RWPE2 (cell line): ENCODE data around the gene APOA4.
"Not testable (repeated sequence)": the region's sequence is repeated elsewhere in the genome, so short reads cannot be mapped to it uniquely, and the experiment has no call there.

Experiments used
- ATAC-seq: fragments of 200-7000 bp; cut with Tn5 transposase; 3 replicates; pipeline ENCODE4 v1.9.1; 2021; ENCODE audit warnings: low read depth
- DNase-seq: peaks from one replicate; pipeline ENCODE4 v3.0.0-alpha.2; 2020; ENCODE audit warnings: low spot score
- H3K27ac ChIP-seq: fragments of 450-650 bp; 2 replicates; pipeline ENCODE4 v1.5.1; 2017; ENCODE audit warnings: mild to moderate bottlenecking; ENCODE audit not compliant: poor library complexity, severe bottlenecking
- H3K27me3 ChIP-seq: fragments of 250-450 bp; sonication (Bioruptor Pico); 2 replicates; pipeline ENCODE4 v1.5.1; 2021; ENCODE audit warnings: mild to moderate bottlenecking, moderate library complexity; ENCODE audit not compliant: insufficient read depth, poor library complexity, severe bottlenecking
- H3K36me3 ChIP-seq: fragments of 250-450 bp; sonication (Bioruptor Pico); 2 replicates; pipeline ENCODE4 v1.5.1; 2020; ENCODE audit warnings: low read depth, mild to moderate bottlenecking, moderate library complexity
- H3K4me1 ChIP-seq: fragments of 250-450 bp; sonication (Bioruptor Pico); 2 replicates; pipeline ENCODE4 v1.5.1; 2021; ENCODE audit warnings: mild to moderate bottlenecking, moderate library complexity; ENCODE audit not compliant: insufficient read depth, poor library complexity, severe bottlenecking
- H3K4me3 ChIP-seq: fragments of 250-450 bp; sonication (Bioruptor Pico); 2 replicates; pipeline ENCODE4 v1.5.1; 2021; ENCODE audit warnings: mild to moderate bottlenecking, moderate library complexity; ENCODE audit not compliant: severe bottlenecking
- H3K9me3 ChIP-seq: fragments of 250-450 bp; sonication (Bioruptor Pico); 2 replicates; pipeline ENCODE4 v1.5.1; 2021; ENCODE audit warnings: mild to moderate bottlenecking, moderate library complexity; ENCODE audit not compliant: severe bottlenecking
- CTCF ChIP-seq: fragments of 450-650 bp; IDR thresholded peaks from one replicate; pipeline ENCODE4 v1.5.1; 2017; ENCODE audit warnings: mild to moderate bottlenecking, moderate library complexity; ENCODE audit not compliant: poor library complexity, severe bottlenecking

The APOA4 gene

DNA sequence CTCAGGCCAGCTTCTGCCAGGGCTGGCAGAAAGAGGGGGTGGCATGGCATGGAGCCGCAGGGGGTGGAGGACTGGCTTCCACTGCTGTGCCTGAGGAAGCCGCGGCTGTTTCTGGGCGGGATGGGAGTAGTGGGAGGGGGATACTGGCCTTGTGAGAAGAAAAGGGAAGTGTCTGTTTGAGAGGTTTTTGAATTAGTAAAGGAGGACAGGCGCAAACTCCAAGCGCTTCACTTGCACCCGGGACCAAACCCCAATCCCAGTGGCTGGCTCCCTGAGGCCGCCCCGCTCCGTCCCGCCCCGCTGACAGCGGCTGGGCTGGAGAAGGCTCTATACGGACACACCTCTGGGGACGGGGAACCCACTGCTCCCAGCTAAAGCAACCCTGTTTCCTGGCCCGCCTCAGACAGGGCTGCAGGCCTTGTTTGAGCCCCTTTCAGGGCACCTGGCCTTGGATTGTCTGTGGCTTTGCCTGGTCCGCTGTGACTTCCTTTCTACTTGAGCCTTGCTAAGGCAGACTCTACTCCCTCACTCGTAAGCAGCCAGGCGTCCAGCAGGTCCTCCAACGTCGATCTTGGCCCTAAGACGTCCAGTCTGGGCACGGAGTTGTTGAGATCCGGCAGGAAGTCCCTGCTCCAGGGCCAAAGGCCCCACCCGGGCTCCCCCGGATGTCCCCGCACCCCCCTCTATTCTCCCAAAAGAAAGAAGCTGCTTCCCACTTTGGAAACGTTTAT lies 12.1 kb upstream of the APOA4 start:
- no peak for DNase-seq
- H3K27ac ChIP-seq = no peak overlapping the region
- TF ChIP-seq CTCF = no peak

GRCh38 chr11:116834535-116835041 lies 11.5 kb upstream of the APOA4 start:
- ATAC-seq, H3K9me3 ChIP-seq, H3K27ac ChIP-seq, H3K4me3 ChIP-seq, H3K36me3 ChIP-seq, DNase-seq, H3K4me1 ChIP-seq, H3K27me3 ChIP-seq: not testable (repeated sequence)

More for the DNA sequence above, 12.1 kb upstream of the APOA4 start:
- Histone ChIP-seq H3K4me3 (peak overlapping the region; percentile 16), H3K36me3 (no peaks in the 10 kb centered on the region), H3K4me1 (no peaks in the 10 kb centered on the region), H3K9me3 (no peaks in the 10 kb centered on the region), H3K27me3 (no peaks in the 10 kb centered on the region)
- no peak for ATAC-seq

GRCh38 chr11:116833816-116834534 lies 10.9 kb upstream of the APOA4 start:
- no peak overlapping the region for H3K4me3 ChIP-seq
- no peak for TF ChIP-seq CTCF
- no peaks in the 10 kb centered on the region for H3K4me1 ChIP-seq
- no peaks in the 10 kb centered on the region for H3K36me3 ChIP-seq
- H3K27ac ChIP-seq = no peak overlapping the region
- H3K9me3 ChIP-seq = no peaks in the 10 kb centered on the region
- no peak for ATAC-seq
- H3K27me3 ChIP-seq = no peaks in the 10 kb centered on the region
- DNase-seq = no peak

- Histone ChIP-seq H3K4me3 (no peak overlapping the region), H3K27ac (no peak overlapping the region), H3K4me1 (no peaks in the 10 kb centered on the region), H3K36me3 (no peaks in the 10 kb centered on the region), H3K9me3 (no peaks in the 10 kb centered on the region), H3K27me3 (no peaks in the 10 kb centered on the region)
- DNase-seq (no peak), ATAC-seq (no peak)
- no peak for TF ChIP-seq CTCF
Observed at GRCh38 chr11:116833491-116833815, 10.3 kb upstream of the APOA4 start.

- ATAC-seq = no peak
- Histone ChIP-seq H3K4me3 (no peak overlapping the region), H3K4me1 (no peaks in the 10 kb centered on the region), H3K9me3 (no peaks in the 10 kb centered on the region), H3K27ac (no peak overlapping the region), H3K36me3 (no peaks in the 10 kb centered on the region), H3K27me3 (no peaks in the 10 kb centered on the region)
- DNase-seq = no peak
- TF ChIP-seq CTCF = no peak
Observed at GRCh38 chr11:116832350-116833290, 9.5 kb upstream of the APOA4 start.
